GOT3 (cell line): ENCODE measurements around the gene APMAP.
A peak's percentile ranks its signal among the peaks of the same experiment; 100 is the strongest.
"Not testable (repeated sequence)": the region's sequence is repeated elsewhere in the genome, so short reads cannot be mapped to it uniquely, and the experiment has no call there.

Source experiments
- DNase-seq: peaks from one replicate; lab custom pipeline; 2025; ENCODE audit warnings: mixed read lengths; lab: John Stamatoyannopoulos, UW

Gene APMAP

DNA sequence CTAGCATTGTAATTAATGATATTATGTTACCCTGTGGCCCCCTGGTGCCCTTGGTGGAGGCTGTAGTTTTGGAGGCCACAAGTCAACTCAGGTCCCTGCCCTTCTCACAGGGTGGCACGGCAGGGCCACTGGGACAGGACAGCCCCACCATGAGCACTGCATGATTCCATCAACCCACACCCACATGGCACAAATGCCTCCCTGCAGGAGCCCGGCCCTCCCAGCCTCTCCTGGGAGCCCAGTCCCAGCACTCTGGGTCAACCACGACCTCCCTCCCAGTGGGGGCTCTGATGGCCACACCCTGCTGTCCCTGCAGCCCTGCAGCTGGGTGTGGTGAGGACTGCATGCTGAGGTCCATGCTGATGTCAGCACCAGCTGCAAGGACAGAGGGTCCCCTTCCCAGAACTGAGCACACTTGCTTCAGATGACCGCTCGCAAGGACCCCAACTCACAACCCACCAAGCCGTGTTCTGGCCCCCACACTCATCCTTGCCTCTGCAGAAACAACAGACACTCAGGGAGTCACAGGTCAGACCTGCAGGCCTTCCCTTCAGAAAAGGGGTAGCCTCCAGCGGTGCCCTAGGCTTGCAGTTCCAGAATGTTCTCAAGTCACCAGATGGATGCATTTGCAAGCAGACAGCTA, 59.2 kb downstream of the APMAP start:
- no peak for DNase-seq

DNA sequence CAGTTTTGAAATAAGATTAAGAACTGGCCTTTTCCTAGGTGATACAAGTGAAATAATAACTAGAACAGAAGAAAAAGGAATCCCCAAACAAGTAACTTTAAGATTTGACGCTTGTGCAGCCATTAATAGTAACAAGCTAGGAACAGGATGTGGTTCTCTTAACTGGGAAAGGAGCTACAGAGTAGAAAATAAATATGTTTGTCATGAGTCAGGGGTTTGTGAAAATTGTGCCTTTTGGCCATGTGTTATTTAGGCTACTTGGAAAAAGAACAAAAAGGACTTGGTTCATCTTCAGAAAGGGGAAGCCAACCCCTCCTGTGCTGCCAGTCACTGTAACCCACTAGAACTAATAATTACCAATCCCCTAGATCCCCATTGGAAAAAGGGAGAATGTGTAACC, 60.7 kb downstream of the APMAP start:
- DNase-seq = not testable (repeated sequence)

DNA sequence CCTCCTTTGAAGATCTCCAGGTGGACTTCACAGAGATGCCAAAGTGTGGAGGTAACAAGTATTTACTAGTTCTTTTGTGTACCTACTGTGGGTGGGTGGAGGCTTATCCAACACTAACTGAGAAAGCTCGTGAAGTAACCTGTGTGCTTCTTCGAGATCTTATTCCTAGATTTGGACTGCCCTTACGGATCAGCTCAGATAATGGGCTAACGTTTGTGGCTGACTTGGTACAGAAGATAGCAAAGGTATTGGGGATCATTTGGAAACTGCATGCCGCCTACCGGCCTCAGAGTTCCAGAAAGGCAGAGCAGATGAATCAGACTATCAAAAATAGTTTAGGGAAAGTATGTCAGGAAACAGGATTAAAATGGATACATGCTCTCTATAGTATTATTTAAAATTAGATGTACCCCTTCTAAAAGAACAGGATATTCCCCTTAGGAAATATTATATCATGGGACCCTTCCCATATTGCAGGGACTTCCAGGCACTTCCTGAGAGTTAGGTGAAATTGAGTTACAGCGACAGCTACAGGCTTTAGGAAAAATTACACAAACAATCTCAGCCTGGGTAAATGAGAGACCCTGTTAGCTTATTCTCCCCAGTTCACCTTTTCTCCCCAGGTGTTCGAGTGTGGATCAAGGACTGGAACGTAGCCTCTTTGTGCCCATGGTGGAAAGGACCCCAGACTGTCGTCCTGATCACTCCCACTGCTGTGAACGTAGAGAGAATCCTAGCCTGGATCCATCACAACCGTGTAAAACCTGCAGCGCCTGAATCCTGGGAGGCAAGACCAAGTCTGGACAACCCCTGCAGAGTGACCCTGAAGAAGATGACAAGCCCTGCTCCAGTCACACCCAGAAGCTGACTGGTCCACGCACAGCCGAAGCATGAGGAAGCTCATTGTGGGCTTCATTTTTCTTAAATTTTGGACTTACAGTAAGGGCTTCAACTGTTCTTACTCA, 61.5 kb downstream of the APMAP start:
- DNase-seq = not testable (repeated sequence)

DNA sequence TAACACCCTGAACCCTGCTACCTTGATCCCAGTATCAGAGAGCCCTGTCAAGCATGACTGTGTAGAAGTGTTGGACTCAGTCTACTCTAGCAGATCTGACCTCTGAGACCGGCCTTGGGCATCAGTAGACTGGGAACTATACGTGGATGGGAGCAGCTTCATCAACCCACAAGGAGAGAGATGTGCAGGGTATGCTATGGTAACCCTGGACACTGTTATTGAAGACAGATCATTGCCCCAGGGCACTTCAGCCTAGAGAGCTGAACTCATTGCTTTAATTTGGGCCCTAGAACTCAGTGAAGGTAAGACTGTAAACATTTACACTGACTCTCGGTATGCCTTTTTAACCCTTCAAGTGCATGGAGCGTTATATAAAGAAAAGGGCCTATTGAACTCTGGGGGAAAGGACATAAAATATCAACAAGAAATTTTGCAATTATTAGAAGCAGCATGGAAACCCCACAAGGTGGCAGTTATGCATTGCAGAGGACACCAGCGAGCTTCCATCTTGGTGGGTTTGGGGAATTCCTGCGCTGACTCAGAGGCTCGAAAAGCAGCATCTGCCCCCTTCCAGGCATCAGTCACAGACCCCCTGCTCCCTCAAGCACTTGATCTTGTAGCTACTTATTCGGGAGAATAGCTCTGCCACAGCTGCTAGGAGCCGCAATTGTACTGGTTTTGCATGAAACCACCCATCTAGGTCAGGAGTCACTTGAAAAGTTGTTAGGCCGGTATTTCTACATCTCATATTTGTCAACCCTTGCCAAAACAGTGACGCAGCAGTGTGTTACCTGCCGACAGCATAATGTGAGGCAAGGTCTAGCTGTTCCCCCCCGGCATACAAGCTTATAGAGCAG, 62.5 kb downstream of the APMAP start:
- DNase-seq = not testable (repeated sequence)

- not testable (repeated sequence) for DNase-seq
Observed at GRCh38 chr20:24929259-24929658, 63.3 kb downstream of the APMAP start.

- not testable (repeated sequence) for DNase-seq
Observed at GRCh38 chr20:24920706-24921105, 71.8 kb downstream of the APMAP start.

- not testable (repeated sequence) for DNase-seq
Observed at GRCh38 chr20:24919665-24920064, 72.9 kb downstream of the APMAP start.

DNA sequence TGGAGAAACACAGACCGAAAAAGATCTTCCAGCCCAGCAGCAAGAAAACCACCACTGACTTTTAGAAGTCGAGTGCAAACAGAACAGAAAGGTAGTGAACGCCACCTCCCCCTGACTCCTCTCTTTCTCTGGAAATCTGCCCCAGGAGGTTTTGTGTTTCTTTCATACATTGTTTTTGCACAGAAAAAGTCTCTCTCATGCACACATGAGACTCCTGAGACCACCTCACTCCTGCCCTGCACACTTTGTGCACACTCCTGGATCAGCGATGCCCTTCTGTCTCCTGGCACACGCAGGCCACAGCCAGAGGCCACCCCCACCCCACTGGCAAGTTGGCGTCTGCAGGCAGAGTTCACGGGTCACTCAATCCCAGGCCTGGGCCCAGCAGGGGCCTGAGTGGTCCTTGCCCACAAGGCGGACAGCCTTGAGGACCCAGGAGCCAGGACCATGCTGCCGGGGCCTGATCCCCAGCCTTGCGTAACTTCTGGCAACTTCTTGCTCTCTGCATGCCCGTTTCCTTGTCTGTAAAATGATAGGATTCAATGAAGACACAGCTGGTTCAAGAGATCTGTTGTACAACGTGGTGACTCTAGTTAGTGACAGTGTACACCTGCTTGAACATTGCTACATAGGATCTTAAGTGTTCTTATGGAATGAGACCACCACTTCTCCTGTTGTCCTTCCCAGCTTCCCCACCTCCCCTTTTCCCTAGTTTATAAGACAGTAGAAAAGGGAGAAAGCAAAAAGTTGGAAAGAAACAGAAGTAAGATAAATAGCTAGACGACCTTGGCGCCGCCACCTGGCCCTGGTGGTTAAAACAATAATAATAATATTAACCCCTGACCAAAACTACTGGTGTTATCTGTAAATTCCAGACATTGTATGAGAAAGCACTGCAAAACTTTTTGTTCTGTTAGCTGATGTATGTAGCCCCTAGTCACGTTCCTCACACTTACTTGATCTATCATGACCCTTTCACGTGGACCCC, 73.7 kb downstream of the APMAP start:
- DNase-seq = no peak

- DNase-seq = peak; percentile 22
Observed at GRCh38 chr20:24917797-24918578, 74.6 kb downstream of the APMAP start.

DNA sequence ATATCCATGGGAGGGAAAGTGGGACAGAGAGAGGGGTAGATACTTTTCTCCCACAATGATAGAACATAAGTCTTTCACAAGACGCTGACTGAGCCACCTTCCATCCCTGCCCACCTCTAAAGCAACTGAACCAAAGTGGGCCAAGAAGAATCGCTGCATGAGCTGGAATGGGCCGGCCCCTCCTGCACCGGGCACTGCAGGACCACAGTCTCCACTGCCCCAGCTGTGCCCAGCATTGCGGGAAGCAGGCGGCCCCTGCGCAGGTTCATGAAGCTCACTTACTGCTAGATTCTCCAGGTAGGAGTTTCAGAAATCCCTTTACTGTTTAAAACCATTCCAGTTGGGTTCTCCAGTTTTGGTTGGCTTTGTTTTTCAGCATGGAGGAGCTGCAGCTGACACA, 75.5 kb downstream of the APMAP start:
- no peak for DNase-seq

- no peak for DNase-seq
Observed at GRCh38 chr20:24916412-24916811, 76.1 kb downstream of the APMAP start.

DNA sequence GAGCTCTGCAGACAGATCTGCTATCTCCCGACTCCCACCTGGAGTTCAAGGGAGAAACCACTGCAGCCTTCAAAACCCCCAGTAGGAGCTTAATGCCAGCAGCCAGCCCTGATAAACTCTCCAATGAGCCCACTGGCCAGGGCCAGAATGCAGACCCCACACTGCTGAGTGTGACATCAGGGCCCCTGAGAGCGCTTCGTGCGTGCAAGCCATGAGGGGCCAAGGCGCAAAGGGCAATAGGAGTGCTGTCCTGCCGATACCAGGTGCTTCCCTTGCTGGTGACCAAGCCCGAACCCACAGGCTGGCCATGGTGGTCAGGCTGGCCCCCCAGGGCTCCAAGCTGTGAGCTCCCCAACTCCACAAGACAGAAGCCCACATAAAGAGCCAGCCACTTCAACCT, 76.7 kb downstream of the APMAP start:
- no peak for DNase-seq

GRCh38 chr20:24915440-24915839, 77.1 kb downstream of the APMAP start:
- DNase-seq = no peak

DNA sequence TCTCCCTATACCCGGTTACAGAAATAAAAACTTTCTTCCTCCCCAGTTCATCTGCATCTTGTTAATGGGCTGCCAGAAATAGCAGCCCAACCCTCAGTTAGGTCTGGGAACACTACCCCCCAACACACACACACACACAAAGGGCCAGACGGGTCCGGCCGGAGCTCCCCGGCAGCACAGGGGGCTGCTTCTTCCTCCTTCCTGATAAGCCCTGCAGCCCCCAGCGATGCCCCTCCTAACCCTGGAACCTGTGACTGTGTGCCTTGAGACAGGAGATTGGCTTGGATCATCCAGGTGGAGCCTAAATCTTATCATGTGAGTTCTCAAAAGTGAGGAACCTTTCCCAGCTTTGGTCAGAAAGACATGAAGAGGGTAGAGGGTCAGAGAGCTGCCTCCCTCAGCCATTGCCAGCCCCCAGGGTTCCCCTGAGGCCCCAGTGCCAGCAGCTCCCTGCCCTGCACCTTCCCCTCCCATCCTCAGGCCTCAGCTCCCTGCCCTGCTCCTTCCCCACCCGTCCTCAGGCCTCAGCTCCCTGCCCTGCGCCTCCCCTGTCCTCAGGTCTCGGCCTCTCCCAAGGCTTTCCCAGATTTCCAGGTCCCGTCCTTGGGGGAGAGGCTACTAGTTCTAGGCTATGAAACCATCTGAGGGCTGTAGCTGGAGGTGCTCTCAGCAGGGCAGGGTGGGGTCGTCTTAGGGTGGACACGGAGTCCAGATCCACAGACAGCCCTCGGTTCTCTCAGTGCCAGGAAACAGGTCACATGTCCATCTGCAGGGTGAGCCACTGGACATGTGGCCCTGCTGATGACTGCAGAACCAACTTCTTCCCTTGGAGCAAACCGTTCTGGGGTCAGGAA, 77.9 kb downstream of the APMAP start:
- no peak for DNase-seq

DNA sequence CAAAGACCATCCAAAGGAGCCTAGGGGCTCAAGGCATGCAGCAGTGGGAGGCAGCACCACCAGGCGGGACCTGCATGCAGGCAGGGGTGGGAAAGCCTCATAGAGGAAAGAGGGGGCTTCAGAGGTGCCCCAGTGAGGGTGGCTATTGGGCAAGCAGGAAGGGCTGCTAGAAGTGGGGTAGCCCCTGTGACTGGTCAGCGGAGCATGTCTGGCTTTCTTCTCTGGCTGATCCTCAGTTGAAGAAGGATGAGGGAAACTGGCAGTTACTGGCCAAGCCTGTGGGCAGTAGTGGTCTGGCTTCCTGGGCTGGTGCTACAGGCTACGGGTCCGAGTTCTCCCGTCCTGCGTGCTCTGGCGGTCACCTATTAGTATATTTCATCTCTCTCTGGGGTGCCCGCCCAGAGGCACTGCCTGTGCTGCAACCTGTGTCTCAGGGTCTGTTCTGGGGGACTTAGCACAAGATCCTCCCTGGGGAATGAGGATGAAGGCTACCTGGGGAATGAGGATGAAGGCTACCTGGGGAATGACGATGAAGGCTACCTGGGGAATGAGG, 79.4 kb downstream of the APMAP start:
- DNase-seq = no peak
